Choroid plexus epithelial cell (primary cell): ENCODE results near the gene CERS4.
"Not testable (repeated sequence)": the region's sequence is repeated elsewhere in the genome, so short reads cannot be mapped to it uniquely, and the experiment has no call there.

Source experiments
- DNase-seq: peaks from one replicate; pipeline ENCODE4 v3.0.0-alpha.2; 2010; ENCODE audit warnings: low read depth
- H3K4me3 ChIP-seq: 2 replicates; pipeline ENCODE4 v1.5.1; 2011; ENCODE audit warnings: low read depth, mild to moderate bottlenecking, control low read depth, low read length, moderate library complexity
- CTCF ChIP-seq: conservative IDR thresholded peaks from 2 replicates; pipeline ENCODE4 v1.5.1; 2011; ENCODE audit warnings: low read depth, mild to moderate bottlenecking, control low read depth, inconsistent platforms, low read length, moderate library complexity

Gene CERS4

GRCh38 chr19:8220481-8220880 lies 11.3 kb downstream of the CERS4 start:
- TF ChIP-seq CTCF = no peak
- H3K4me3 ChIP-seq = no peak overlapping the region
- no peak for DNase-seq

- no peak for TF ChIP-seq CTCF
- no peak for DNase-seq
Observed at GRCh38 chr19:8221161-8221560, 12.0 kb downstream of the CERS4 start.

GRCh38 chr19:8223442-8223841 lies 14.3 kb downstream of the CERS4 start:
- DNase-seq, H3K4me3 ChIP-seq: not testable (repeated sequence)

More at GRCh38 chr19:8221161-8221560, 12.0 kb downstream of the CERS4 start:
- no peak overlapping the region for H3K4me3 ChIP-seq

GRCh38 chr19:8224394-8225145 lies 15.4 kb downstream of the CERS4 start:
- no peak for TF ChIP-seq CTCF
- no peak for DNase-seq
- H3K4me3 ChIP-seq = no peak overlapping the region

- no peak for TF ChIP-seq CTCF
- H3K4me3 ChIP-seq = no peak overlapping the region
- DNase-seq = no peak
Observed at GRCh38 chr19:8231073-8231604, 22.0 kb downstream of the CERS4 start.

GRCh38 chr19:8233370-8233769 lies 24.2 kb downstream of the CERS4 start:
- H3K4me3 ChIP-seq = no peak overlapping the region
- peak; percentile 14 for DNase-seq
- no peak for TF ChIP-seq CTCF

- H3K4me3 ChIP-seq = no peak overlapping the region
- no peak for TF ChIP-seq CTCF
- no peak for DNase-seq
Observed at GRCh38 chr19:8237026-8237425, 27.9 kb downstream of the CERS4 start.
